Measurements from ENCODE around the gene KCNQ1.

DNA sequence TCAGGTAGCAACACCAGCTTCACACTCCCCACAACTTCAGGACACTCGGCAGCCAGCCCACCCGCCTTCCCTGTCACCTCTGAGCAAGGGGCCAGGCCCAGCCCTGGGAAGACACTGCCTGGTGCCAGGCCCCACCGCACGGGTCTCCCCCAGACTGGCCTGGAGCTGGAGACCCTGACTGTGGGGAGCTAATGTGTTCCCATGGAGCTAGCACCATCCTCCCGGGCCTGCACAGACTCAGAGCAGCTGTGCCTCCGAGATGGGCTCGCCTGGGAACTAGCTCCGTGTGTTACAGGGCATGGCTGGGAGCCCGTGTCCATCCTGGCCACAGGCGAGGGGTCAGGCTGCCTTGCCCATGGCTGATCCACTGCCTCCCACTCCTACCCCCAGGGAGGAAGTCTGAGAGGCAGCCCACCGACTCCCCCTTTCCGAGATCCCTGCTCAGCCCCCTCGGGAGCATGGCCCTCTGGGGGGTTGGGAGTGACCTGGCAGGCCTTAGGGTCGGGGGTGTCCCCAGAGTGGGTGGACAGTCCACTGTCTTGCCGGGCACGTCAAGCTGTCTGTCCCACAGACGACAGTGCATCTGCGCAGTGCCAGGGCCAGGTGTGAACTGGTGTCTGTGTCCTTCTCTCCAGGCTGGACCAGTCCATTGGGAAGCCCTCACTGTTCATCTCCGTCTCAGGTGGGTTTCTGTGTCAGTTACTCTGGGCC lies 331.7 kb downstream of the KCNQ1 start:
- no peak for TF ChIP-seq CTCF (IDR thresholded peaks at IDR 0.05)
- TF ChIP-seq POLR2A (IDR thresholded peaks at IDR 0.05): no peak
- no peak for TF ChIP-seq EP300 (IDR thresholded peaks at IDR 0.05)
